Tibial artery (tissue), 4 donors: ENCODE measurements around the gene KCNJ6.
"Not testable (repeated sequence)": the region's sequence is repeated elsewhere in the genome, so short reads cannot be mapped to it uniquely, and the experiment has no call there.

Experiments used
- DNase-seq, 2 donors: peaks; one replicate each; pipeline ENCODE4 v3.0.0-alpha.2; 2019
- H3K27ac ChIP-seq, 2 donors: fragments of 200-600 bp; sonication (generic) in 1 of 2; 1 replicate in 1 of 2; 2 replicates in 1 of 2; pipeline ENCODE4 v1.5.1; 2018 to 2019; ENCODE audit warnings: mild to moderate bottlenecking in 1 of 2
- H3K27me3 ChIP-seq, 2 donors: fragments of 200-600 bp; sonication (generic) in 1 of 2; one replicate each; pipeline versions ENCODE4 v1.5.1 to v1.6.0; 2016 to 2019
- H3K36me3 ChIP-seq, 3 donors: fragments of 200-600 bp; sonication (generic) in 2 of 3; one replicate each; pipeline ENCODE4 v1.5.1; 2016 to 2019; ENCODE audit warnings: mild to moderate bottlenecking in 2 of 3
- H3K4me1 ChIP-seq, 4 donors: fragments of 200-600 bp; sonication (generic) in 2 of 4; 1 replicate in 3 of 4; 2 replicates in 1 of 4; pipeline ENCODE4 v1.5.1; 2016 to 2019
- H3K4me3 ChIP-seq, 2 donors: fragments of 200-600 bp; sonication (generic) in 1 of 2; 1 replicate in 1 of 2; 2 replicates in 1 of 2; pipeline ENCODE4 v1.5.1; 2018 to 2019; ENCODE audit warnings: mild to moderate bottlenecking in 2 of 2
- H3K9me3 ChIP-seq, 3 donors: fragments of 200-600 bp; sonication (generic) in 1 of 3; one replicate each; pipeline ENCODE4 v1.5.1; 2016 to 2019
- intact Hi-C: fragments of 100-400 bp; cut with DNase I; formaldehyde crosslinking; loops from one replicate; pipeline ENCODE4 v1.15.0; 2023; ENCODE audit warnings: low total_unique reads
- TF ChIP-seq, protein P1 (sequence below), 2 experiments: fragments of 200-600 bp in 1 of 2; fragments of 450-650 bp in 1 of 2; IDR thresholded peaks; one replicate each; pipeline ENCODE4 v1.5.1; 2017 to 2019; ENCODE audit warnings: antibody characterized with exemption in 2 of 2, mild to moderate bottlenecking in 1 of 2, moderate library complexity in 1 of 2

KCNJ6 gene

DNA sequence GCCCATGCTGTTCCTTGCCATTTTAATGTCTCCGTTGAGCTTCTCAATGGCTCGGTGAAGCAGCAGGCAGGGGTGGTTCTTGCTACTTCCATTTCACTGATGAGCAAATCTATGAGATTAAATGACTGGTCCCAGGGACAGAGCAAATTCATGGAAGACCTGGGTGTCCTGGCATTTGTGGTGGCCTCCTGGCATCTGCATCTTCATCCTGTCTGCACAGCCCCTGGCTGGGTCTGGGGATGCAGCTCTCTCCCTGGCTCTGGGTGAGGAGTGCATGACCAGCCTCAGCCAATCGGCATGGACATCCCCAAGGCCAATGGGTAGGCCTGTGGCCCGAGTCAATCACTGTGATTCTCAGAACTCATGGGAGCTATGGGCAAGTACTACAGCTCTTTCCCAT is 261.7 kb downstream of the KCNJ6 start:
- no peak for DNase-seq
- Histone ChIP-seq H3K9me3 (no peaks in the 10 kb centered on the region), H3K36me3 (no peaks in the 10 kb centered on the region), H3K27me3 (peaks cover 0 to 2% of the 10 kb centered on the region in 2 donors), H3K4me1 (peaks cover 0 to 22% (median 17%) of the 10 kb centered on the region in 4 donors), H3K4me3 (no peak overlapping the region), H3K27ac (no peak overlapping the region)
- intact Hi-C loops, result no loop called here
- TF ChIP-seq, protein P1, sequence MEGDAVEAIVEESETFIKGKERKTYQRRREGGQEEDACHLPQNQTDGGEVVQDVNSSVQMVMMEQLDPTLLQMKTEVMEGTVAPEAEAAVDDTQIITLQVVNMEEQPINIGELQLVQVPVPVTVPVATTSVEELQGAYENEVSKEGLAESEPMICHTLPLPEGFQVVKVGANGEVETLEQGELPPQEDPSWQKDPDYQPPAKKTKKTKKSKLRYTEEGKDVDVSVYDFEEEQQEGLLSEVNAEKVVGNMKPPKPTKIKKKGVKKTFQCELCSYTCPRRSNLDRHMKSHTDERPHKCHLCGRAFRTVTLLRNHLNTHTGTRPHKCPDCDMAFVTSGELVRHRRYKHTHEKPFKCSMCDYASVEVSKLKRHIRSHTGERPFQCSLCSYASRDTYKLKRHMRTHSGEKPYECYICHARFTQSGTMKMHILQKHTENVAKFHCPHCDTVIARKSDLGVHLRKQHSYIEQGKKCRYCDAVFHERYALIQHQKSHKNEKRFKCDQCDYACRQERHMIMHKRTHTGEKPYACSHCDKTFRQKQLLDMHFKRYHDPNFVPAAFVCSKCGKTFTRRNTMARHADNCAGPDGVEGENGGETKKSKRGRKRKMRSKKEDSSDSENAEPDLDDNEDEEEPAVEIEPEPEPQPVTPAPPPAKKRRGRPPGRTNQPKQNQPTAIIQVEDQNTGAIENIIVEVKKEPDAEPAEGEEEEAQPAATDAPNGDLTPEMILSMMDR (IDR thresholded peaks at IDR 0.05), result no peak

DNA sequence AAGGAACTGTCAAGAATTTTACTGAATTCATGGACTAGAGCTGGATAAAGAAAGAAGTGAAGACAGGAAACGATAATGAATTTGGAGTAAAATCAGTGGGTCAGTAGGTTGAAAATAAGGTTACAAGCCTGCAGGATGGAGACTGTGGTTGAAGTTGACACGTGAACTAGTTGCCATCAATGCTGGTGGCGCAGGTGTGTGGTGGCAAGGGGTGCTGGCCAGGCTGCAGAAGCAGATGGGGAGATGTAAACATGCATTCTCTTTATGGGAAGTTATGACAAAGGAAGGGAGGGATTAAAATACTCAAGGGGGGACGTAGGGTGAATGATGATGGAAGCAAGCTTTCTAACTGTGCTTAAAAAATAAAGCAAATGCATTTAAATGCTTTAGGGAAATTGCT is 263.1 kb downstream of the KCNJ6 start:
- Histone ChIP-seq H3K27me3 (peaks cover 0 to 3% of the 10 kb centered on the region in 2 donors), H3K4me3 (no peak overlapping the region), H3K4me1 (peaks cover 0 to 9% (median 7%) of the 10 kb centered on the region in 4 donors), H3K9me3 (no peaks in the 10 kb centered on the region), H3K36me3 (no peaks in the 10 kb centered on the region), H3K27ac (no peak overlapping the region)
- no peak for DNase-seq
- intact Hi-C loops, result no loop called here
- TF ChIP-seq, protein P1 (IDR thresholded peaks at IDR 0.05), result no peak

GRCh38 chr21:37647781-37648180 is 268.5 kb downstream of the KCNJ6 start:
- intact Hi-C loops, result no loop called here
- H3K4me1 ChIP-seq, result no peaks in the 10 kb centered on the region
- TF ChIP-seq, protein P1 (IDR thresholded peaks at IDR 0.05), result no peak
- DNase-seq, result no peak
- no peak overlapping the region for H3K27ac ChIP-seq
- H3K4me3 ChIP-seq, result no peak overlapping the region
- H3K36me3 ChIP-seq, result no peaks in the 10 kb centered on the region
- peaks cover 0 to 18% of the 10 kb centered on the region in 2 donors for H3K27me3 ChIP-seq
- no peaks in the 10 kb centered on the region for H3K9me3 ChIP-seq

- H3K36me3 ChIP-seq, H3K27ac ChIP-seq, H3K9me3 ChIP-seq, H3K4me1 ChIP-seq, H3K4me3 ChIP-seq, DNase-seq, intact Hi-C loops: not testable (repeated sequence)
- H3K27me3 ChIP-seq, result peaks cover 0 to 23% of the 10 kb centered on the region in 2 donors
Observed at GRCh38 chr21:37646761-37647160, 269.5 kb downstream of the KCNJ6 start.

GRCh38 chr21:37645848-37646247 is 270.4 kb downstream of the KCNJ6 start:
- no peaks in the 10 kb centered on the region for H3K9me3 ChIP-seq
- no peak overlapping the region for H3K27ac ChIP-seq
- H3K4me1 ChIP-seq, result no peaks in the 10 kb centered on the region
- no peak overlapping the region for H3K4me3 ChIP-seq
- H3K36me3 ChIP-seq, result no peaks in the 10 kb centered on the region
- TF ChIP-seq, protein P1 (IDR thresholded peaks at IDR 0.05), result no peak
- no peak for DNase-seq
- H3K27me3 ChIP-seq, result peaks cover 0 to 29% of the 10 kb centered on the region in 2 donors
- intact Hi-C loops, result no loop called here

- Histone ChIP-seq H3K9me3 (no peaks in the 10 kb centered on the region), H3K36me3 (no peaks in the 10 kb centered on the region), H3K4me3 (no peak overlapping the region), H3K27me3 (peaks cover 0 to 26% of the 10 kb centered on the region in 2 donors), H3K4me1 (no peaks in the 10 kb centered on the region), H3K27ac (no peak overlapping the region)
- TF ChIP-seq, protein P1 (IDR thresholded peaks at IDR 0.05), result no peak
- intact Hi-C loops, result no loop called here
- no peak for DNase-seq
Observed at GRCh38 chr21:37644636-37645035, 271.6 kb downstream of the KCNJ6 start.

- H3K4me1 ChIP-seq, H3K36me3 ChIP-seq, DNase-seq, intact Hi-C loops, H3K27ac ChIP-seq, H3K9me3 ChIP-seq, H3K4me3 ChIP-seq: not testable (repeated sequence)
- peaks cover 0 to 26% of the 10 kb centered on the region in 2 donors for H3K27me3 ChIP-seq
Observed at GRCh38 chr21:37643862-37644261, 272.4 kb downstream of the KCNJ6 start.
